ENCODE results near the gene CRYAB. TPM values are rescaled to one million over a fixed set of nuclear protein-coding genes. Genes with fewer than 3 reads are reported as not detected.

CRYAB gene
- total RNA-seq, 1 donor from 2014 or later, result 0.45 TPM

DNA sequence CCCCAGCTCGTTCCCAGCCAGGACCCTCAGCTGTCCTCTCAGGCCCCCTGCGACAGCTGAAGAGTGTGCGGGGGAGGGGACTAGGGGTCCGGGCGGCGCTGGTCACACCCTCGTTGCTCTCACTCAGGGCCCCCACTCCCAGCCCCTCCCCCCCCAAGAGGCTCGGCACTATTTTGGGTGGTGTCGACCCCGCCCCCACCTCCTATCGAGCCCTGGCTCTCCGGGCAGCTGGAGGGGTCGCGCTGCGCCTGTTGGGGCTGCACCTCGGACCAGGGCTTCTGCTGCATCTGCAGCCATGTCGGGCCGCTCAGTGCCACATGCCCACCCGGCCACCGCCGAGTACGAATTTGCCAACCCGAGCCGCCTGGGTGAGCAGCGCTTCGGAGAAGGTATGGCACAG, 965 bp upstream of the CRYAB start, which contains the start of gene HSPB2:
TSS of gene HSPB2 (plus strand) at position 200 of the 400 bp plus-strand sequence. CDS start at position 296, 96 bp downstream.
- Histone ChIP-seq H3F3A (ENCODE audit: low read depth) (no peaks in the 10 kb centered on the region), H3K27ac (no peak within 1 kb of the TSS), H3K79me2 (ENCODE audit: low read depth) (no peaks in the 10 kb centered on the region), H3K4me2 (no peak within 1 kb of the TSS), H4K20me1 (ENCODE audit: low read depth) (no peaks in the 10 kb centered on the region), H2AFZ (replicated peaks) (peak within 1 kb of the TSS; percentile 76), H3K9me3 (ENCODE audit: low read depth) (no peaks in the 10 kb centered on the region), H3K27me3 (no peaks in the 10 kb centered on the region), H3K36me3 (no peaks in the 10 kb centered on the region), H3K4me3 (no peak within 1 kb of the TSS), H3K4me1 (peaks cover 9% of the 10 kb centered on the region), H3K9ac (no peak within 1 kb of the TSS)
- H3K4me1 Mint-ChIP-seq, result peaks cover 10% of the 10 kb centered on the region
- H3K27ac Mint-ChIP-seq, result peak within 1 kb of the TSS; percentile 39
- H3K27me3 Mint-ChIP-seq (ENCODE audit: insufficient read depth, low read depth), result no peaks in the 10 kb centered on the region
- TF ChIP-seq, protein P1, sequence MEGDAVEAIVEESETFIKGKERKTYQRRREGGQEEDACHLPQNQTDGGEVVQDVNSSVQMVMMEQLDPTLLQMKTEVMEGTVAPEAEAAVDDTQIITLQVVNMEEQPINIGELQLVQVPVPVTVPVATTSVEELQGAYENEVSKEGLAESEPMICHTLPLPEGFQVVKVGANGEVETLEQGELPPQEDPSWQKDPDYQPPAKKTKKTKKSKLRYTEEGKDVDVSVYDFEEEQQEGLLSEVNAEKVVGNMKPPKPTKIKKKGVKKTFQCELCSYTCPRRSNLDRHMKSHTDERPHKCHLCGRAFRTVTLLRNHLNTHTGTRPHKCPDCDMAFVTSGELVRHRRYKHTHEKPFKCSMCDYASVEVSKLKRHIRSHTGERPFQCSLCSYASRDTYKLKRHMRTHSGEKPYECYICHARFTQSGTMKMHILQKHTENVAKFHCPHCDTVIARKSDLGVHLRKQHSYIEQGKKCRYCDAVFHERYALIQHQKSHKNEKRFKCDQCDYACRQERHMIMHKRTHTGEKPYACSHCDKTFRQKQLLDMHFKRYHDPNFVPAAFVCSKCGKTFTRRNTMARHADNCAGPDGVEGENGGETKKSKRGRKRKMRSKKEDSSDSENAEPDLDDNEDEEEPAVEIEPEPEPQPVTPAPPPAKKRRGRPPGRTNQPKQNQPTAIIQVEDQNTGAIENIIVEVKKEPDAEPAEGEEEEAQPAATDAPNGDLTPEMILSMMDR (IDR thresholded peaks at IDR 0.05), result no peak
- no peak for TF ChIP-seq EZH2phosphoT487 (IDR thresholded peaks at IDR 0.05)
- no peak for TF ChIP-seq EZH2 (IDR thresholded peaks at IDR 0.05)
- no peak for DNase-seq (ENCODE audit: low spot score)
- no peaks in the 10 kb centered on the region for H3K9me3 Mint-ChIP-seq
- H3K36me3 Mint-ChIP-seq, result no peaks in the 10 kb centered on the region
- H3K4me3 Mint-ChIP-seq, result no peak within 1 kb of the TSS

DNA sequence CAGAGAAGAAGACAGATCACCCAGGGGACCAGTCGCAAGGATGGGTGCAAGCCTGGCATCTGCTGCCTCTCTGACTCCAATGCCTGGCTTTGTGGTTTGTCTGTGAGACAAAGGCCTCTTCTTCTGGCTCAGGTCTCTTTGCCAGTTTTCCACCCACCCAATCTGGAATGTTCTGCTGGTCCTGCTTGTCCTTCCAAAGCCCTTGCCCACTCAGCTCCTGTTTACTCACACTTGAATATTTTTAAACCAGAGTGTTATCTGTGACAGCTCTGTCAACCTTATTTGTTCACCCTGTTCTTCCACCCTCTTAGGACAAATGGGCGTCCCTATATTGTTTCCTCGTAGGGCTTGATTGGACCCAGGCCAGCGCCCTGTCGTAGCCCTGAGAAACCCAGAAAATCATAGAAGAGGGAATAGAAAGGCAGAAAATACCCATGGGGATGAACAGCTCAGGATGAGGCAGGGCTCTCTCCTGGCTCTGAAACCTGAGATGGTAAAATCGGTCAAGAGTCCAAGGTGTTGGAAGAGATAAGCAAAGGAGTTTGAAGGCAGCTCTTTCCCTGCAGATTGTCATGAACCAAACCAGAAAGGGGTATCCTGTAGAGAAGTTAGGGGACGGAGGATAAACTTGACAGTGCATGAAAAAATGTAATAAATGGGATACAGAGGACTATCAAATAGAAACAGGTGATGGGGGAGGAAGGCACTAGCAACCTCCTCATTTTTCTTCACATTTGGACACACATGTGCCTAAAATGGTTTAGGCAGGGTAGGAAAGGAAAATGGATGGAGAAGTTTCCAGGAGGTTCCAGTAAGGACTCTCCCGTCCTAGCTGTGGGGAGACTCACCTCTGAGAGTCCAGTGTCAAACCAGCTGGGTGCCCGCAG, 651 bp downstream of the CRYAB start:
- Histone ChIP-seq H2AFZ (replicated peaks) (no peak overlapping the region), H3K4me1 (peaks cover 9% of the 10 kb centered on the region), H3K9me3 (ENCODE audit: low read depth) (no peaks in the 10 kb centered on the region), H3K27ac (no peak overlapping the region), H3K36me3 (no peaks in the 10 kb centered on the region), H3K4me2 (no peak overlapping the region), H3K4me3 (no peak overlapping the region), H3F3A (ENCODE audit: low read depth) (no peaks in the 10 kb centered on the region), H3K79me2 (ENCODE audit: low read depth) (no peaks in the 10 kb centered on the region), H3K9ac (no peak overlapping the region), H3K27me3 (no peaks in the 10 kb centered on the region), H4K20me1 (ENCODE audit: low read depth) (no peaks in the 10 kb centered on the region)
- DNase-seq (ENCODE audit: low spot score), result no peak
- no peaks in the 10 kb centered on the region for H3K27me3 Mint-ChIP-seq (ENCODE audit: insufficient read depth, low read depth)
- peaks cover 10% of the 10 kb centered on the region for H3K4me1 Mint-ChIP-seq
- H3K4me3 Mint-ChIP-seq, result no peak overlapping the region
- no peaks in the 10 kb centered on the region for H3K36me3 Mint-ChIP-seq
- no peaks in the 10 kb centered on the region for H3K9me3 Mint-ChIP-seq
- TF ChIP-seq, protein P1 (IDR thresholded peaks at IDR 0.05), result no peak
- no peak for TF ChIP-seq EZH2 (IDR thresholded peaks at IDR 0.05)
- no peak for TF ChIP-seq EZH2phosphoT487 (IDR thresholded peaks at IDR 0.05)
- peak overlapping the region; percentile 9 for H3K27ac Mint-ChIP-seq

DNA sequence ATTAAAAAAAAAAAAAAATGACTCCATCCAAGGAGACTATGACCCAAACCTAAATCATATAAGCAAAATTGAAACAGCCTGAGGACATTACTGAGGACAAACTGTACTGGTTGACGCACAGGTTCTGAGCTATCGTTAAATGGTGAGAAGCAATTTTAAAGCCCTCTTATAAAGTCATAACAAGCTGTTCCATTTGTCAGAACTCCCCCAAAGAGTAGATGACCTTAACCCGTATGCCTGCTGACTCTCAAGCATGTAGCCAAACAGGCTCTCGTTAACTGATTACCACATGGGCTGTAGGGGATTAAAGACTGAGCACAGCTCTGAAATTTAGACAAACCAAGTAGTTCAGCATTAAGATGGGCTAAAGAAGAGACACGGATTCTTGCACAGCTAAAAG, 2.2 kb downstream of the CRYAB start:
- no peaks in the 10 kb centered on the region for H3K27me3 ChIP-seq
- H4K20me1 ChIP-seq (ENCODE audit: low read depth), result no peaks in the 10 kb centered on the region
- no peak overlapping the region for H2AFZ ChIP-seq (replicated peaks)
- no peaks in the 10 kb centered on the region for H3K36me3 ChIP-seq
- H3K9me3 ChIP-seq (ENCODE audit: low read depth), result no peaks in the 10 kb centered on the region
- H3K9ac ChIP-seq, result no peak overlapping the region
- no peaks in the 10 kb centered on the region for H3K9me3 Mint-ChIP-seq
- H3K79me2 ChIP-seq (ENCODE audit: low read depth), result no peaks in the 10 kb centered on the region
- peaks cover 10% of the 10 kb centered on the region for H3K4me1 Mint-ChIP-seq
- H3K27ac Mint-ChIP-seq, result no peak overlapping the region
- no peaks in the 10 kb centered on the region for H3K27me3 Mint-ChIP-seq (ENCODE audit: insufficient read depth, low read depth)
- H3K36me3 Mint-ChIP-seq, result no peaks in the 10 kb centered on the region
- DNase-seq (ENCODE audit: low spot score), result no peak
- H3F3A ChIP-seq (ENCODE audit: low read depth), result no peaks in the 10 kb centered on the region
- H3K4me1 ChIP-seq, result peaks cover 9% of the 10 kb centered on the region
- H3K4me2 ChIP-seq, result no peak overlapping the region
- no peak overlapping the region for H3K27ac ChIP-seq
- TF ChIP-seq, protein P1 (IDR thresholded peaks at IDR 0.05), result no peak
- TF ChIP-seq EZH2phosphoT487 (IDR thresholded peaks at IDR 0.05) (no peak), EZH2 (IDR thresholded peaks at IDR 0.05) (no peak)
- no peak overlapping the region for H3K4me3 ChIP-seq
- no peak overlapping the region for H3K4me3 Mint-ChIP-seq
